HG03060 (cell line): ENCODE data around the gene KRTAP4-7.
"Not testable (repeated sequence)": the region's sequence is repeated elsewhere in the genome, so short reads cannot be mapped to it uniquely, and the experiment has no call there.

Experiments used
- ATAC-seq: cut with Tn5 transposase; IDR thresholded peaks from one replicate; pipeline ENCODE4 v1.9.1; 2021; ENCODE audit warnings: low read depth, moderate number of reproducible peaks; ENCODE audit not compliant: unreplicated experiment

The KRTAP4-7 gene

DNA sequence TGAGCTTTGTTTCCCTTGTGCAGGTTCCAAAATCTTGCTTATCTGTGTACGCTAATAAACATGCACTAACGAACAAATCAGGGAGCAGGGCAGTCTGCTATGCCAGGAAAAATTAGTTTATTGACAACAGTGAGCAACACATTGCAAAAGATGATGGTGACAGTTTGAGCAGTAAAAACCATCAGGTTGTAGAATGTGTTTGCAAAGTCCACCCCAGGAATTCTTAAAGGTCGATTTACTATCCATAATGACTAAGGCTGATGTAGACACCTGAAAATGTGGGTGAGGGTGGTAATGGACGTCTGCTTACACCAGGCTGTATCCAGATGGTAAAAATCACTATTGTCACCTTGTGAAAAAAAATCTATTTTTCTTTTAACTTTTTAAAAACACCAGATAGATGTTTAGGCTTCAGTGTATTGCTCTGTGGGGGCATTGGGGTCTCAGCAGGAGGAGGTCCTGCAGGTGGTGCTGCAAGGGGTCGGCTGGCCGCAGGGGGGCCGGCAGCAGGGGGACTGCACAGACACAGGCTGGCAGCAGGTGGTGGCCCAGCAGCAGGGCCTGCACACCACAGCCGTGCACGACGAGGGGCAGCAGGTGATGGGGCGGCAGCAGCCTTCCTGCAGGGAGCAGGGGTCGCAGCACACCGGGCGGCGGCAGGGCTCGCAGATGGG is 18.8 kb upstream of the KRTAP4-7 start:
- not testable (repeated sequence) for ATAC-seq

DNA sequence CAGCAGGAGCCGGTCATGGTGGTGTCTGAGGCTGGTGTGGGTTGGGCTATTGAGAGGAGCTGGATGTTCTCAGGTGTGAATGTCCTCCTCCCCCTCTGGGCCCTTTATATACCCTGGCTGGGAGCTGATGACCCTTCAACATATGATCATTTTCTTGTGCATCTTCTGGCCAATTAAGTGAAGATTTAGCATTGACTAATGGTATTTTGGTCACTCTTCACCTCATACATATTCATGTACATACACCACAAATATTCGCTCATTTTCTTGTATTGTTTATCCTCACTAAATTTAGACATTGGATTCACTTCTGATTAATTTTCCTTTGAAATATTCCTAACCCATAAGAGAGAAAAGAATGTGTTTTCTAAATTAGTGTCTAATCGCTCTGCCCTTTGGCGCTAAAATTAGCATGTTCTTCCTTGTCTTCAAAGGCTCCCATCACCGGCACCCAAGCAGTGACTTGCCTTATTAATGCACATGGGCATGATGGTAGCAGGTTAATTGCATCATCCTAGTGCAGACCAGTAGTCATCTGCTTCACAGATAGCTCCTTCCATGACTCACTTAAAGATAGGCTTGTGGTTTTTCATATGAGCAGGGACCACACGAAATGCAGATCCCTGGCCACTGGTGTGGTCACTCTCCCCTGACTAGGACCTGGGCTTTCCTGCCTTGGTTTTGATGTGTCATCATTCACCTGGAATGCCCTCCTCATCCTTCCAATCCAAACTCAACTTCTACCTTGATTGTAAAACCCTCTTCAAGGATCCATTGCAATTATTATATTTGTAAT is 17.9 kb upstream of the KRTAP4-7 start, which contains the start of gene KRTAP2-4:
Gene KRTAP2-4, minus strand, starts transcription at position 51 of the 796 bp plus-strand sequence. Its CDS starts 34 bp downstream, at position 17.
- ATAC-seq = no peak

DNA sequence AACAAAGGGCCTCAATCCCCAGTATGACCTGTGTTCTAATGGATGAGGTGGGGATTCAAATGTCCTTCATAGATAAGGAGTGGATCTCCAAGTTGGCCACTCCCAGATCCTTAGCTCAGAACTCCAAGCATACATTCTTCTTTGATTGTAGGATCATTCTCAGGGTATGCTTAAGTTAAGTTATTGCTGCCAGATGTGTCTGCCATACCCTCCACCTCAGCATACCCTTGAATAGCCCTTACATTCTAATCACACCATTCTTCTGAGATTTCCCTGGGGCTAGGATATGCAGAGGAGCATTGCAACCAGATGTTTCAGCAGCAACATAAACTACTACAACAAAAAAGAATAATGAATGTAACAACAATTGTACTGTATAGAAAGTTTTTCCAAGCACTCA is 16.7 kb upstream of the KRTAP4-7 start:
- no peak for ATAC-seq

DNA sequence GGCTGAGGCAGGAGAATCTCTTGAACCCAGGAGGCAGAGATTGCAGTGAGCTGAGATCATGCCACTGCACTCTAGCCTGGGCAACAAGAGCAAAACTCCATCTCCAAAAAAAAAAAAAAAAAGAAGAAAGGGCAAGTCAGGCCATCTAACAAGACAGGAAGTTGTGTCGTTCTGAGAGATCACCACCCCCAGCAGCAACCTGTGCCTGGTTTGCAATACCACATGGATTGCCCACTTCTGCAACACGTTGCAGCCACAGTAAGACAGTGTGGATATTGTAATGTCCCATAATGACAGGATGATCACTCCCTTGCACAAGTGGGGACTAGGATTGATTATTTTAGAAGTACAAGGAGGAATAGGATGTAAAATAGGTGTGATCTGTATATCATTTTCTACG is 14.9 kb upstream of the KRTAP4-7 start:
- ATAC-seq = no peak

DNA sequence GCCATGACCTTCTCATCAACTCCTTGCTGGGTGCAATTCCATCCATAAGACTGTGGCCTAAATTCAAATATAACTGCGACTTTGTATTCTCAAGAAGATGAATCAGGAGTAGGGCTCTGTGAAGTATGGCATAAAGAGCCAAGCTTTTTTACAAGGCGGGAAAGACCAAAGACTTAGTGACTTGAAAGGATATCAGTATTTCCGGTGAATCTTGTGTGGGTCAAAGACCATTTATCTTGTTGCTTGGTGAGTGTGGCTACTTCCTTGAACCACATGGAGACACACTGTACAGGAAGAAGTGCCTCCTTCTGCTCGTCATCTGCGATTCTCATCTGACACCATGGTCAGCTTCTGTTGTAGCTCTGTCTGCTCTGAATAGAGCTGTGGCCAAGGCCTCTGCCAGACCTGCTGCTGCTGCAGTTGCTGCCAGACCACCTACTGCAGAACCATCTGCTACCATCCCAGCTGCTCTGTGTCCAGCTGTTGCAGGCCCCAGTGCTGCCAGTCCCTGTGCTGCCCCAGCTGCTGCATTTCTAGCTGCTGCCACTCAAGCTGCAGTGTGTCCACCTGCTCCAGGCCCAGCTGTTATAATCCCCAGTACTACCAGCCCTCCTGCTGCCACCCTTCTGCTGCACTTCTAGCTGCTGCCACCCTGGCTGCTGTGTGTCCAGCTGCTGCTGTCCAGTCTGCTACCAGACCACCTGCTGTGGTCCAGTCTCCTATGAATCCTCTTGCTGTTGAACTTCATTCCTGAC is 12.2 kb upstream of the KRTAP4-7 start:
- no peak for ATAC-seq

DNA sequence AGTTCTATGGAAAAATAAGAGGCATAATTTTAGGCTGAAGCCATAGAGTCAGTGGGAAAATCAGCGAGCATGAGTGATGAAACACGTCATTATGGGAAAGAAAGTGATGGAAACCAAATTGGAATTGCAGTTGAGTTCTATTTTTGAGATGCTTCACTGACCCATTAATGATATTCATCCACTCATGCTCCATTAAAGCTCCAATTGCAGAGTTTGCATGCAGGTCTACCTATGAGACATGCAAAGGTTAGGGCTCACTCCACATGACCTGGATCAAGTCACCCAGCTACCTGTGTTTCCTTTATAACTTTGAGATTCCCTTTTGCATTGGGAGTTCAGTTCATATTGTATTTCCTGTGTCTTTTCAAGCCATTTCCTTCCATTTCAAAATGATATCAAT is 10.3 kb upstream of the KRTAP4-7 start:
- ATAC-seq = no peak

DNA sequence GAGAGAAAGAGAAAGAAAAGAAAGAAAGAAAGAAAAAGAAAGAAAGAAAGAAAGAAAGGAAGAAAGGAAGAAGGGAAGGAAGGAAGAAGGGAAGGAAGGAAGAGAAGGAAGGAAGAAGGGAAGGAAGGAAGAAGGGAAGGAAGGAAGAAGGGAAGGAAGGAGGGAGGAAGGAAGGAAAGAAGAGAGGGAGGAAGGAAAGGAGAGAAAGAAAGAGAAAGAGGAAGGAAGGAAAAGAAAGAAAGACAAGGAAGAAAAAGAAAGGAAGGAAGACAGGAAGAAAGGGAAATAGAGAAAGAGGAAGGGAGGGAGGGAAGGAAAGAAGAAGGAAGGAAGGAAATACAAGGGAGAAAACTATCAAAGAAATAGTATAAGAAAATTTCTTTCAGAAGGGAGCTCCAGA is 7.2 kb upstream of the KRTAP4-7 start:
- ATAC-seq = no peak

DNA sequence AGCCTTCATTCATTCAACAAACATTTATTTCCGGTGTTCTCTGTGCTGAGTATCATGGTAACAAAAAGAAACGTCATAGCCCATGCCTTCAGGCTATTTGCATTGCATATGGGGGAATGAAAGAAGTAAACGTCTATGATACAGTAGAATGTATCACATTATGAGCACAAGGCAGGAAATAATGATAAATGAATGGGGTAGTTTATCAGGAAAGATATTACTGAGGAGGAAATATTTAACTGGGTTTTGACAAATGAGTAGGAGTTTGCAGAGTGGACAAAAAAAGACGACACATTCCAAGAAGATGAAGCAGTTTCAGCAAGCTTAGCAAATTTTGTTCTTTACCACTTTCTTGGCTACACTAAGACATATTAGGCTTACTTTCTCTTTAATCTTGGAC is 1.3 kb upstream of the KRTAP4-7 start:
- no peak for ATAC-seq

DNA sequence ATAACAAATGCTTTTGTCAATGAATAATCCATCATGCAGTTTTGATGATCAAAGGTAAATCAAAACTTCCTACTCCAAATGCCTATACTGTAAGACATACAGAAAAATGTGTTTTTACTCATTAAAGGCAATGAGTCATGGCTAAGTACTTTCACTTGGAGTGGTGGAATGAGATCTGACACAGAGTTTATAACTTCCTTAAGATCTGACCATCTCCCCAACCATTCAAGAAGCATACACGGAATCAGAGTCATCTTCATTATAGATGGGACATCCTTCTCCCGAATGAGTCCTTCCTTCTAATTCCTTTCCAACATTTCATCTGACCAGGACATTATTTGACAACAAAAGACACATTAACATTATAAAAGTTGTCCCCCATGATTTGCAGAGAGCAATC is 523 bp upstream of the KRTAP4-7 start:
- not testable (repeated sequence) for ATAC-seq

DNA sequence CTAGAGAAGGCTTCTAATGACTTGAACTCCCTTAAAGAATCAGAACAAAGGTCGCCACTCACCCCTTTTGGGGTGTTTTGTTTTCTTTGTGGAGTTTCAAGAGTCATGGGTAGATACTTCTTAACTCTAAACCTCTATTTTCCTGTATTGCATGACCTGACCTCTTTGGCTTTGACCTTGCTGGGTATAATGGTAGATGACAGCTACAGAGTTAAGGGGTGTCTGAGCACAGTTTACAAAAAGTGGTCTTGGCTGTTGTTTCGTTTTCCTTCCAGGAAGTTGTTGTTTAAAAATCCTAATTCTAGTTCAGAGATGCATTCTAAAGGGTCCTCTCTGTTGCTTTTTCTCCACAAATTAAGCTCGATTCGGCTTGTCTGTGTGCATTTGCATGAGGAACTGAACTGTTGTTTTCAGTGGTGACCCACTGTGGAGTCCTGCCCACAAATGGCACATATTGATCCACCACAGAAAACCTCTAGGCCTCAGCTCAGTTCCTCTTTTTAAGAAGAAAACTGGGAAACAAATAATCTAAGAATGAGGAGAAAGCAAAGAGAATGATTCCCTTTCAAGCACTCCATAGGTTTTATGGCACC is 4.9 kb downstream of the KRTAP4-7 start:
- not testable (repeated sequence) for ATAC-seq

DNA sequence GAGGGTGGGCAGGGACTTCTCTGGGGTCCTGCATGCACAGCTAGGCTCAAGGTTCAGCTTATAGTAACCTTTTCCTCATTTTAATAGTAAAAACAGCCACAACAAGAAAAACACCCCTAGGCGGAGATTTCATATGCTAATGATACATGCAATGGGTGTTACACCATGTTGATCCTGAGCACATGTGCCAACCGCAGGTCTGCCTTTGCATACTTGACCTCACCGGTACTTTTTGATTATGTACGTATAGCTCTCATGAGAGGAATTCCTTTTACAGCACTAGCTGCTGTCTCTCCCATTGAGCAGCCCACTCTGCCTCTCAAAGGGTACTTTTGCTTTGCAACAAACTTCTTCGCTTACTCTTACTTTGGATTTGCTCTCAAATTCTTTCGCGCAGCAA is 12.1 kb downstream of the KRTAP4-7 start:
- ATAC-seq = no peak

DNA sequence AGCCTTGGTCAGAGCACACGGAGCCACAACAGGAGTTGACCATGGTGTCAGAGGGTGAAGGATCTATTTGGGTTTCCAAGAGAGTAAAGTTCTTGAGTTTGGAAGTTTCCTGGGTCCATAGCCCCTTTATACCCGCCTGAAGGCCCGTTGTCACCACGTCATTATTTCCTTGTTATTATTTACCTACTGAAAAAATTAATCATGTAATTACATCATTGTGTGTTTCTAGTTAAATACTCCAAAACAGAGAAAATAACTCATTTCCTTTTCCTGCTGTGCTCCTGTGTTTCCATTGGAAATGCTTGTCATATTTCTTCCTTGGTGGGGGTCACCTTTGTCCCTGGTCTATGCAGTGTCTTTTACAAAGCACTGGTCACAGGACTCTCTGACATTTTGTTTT is 14.1 kb downstream of the KRTAP4-7 start, which contains the start of gene KRTAP4-8:
Gene KRTAP4-8, minus strand, starts transcription at position 101 of the 400 bp plus-strand sequence. Its CDS starts 58 bp downstream, at position 43.
- no peak for ATAC-seq

DNA sequence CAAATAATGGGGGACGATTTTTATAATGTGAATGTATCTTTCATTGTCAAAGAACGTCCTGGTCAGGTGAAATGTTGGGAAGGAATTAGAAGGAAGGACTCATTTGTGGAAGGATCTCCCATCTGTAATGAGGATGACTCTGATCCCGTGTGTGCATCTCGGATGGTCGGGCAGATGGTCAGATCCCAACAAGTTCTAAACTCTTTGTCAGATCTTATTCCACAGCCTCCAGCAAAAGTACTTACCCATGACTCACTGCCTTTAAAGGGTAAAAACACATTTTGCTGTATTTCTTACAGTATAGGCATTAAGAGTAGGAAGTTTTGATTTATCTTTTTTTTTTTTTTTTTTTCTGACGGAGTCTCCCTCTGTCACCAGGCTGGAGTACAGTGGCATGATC is 14.5 kb downstream of the KRTAP4-7 start:
- ATAC-seq = no peak

DNA sequence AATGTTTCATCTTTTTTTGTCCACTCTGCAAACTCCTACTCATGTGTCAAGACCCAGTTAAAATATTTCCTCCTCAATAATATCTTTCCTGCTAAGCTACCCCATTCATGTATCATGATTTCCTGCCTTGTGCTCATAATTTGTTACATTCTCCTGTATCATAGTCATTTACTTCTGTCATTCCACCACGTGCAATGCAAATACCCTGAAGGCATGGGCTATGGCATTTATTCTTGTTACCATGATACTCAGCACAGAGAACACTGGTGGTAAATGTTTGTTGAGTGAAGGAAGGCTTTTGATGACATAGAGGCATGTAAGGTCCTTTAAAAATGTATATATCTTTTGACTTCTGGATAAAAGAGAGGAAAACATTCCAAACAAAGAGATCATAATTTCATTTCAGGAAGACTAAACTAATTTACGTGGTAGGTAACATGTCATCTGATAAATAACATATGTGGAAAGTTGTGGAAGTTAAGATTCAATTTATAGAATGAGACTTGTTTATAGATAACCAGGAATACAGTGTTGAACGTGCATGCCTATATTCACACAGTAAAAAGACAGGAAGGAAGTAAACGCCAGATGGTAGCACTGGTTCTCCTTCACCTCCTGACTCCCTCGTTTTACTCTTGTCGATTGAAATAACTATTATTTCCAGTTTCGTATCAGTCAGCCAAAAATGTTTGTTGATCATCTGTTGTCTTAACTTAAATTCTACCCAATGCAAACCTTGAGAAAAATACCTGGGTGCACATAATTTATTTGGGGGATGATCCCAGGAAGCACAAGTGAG is 15.9 kb downstream of the KRTAP4-7 start:
- not testable (repeated sequence) for ATAC-seq

DNA sequence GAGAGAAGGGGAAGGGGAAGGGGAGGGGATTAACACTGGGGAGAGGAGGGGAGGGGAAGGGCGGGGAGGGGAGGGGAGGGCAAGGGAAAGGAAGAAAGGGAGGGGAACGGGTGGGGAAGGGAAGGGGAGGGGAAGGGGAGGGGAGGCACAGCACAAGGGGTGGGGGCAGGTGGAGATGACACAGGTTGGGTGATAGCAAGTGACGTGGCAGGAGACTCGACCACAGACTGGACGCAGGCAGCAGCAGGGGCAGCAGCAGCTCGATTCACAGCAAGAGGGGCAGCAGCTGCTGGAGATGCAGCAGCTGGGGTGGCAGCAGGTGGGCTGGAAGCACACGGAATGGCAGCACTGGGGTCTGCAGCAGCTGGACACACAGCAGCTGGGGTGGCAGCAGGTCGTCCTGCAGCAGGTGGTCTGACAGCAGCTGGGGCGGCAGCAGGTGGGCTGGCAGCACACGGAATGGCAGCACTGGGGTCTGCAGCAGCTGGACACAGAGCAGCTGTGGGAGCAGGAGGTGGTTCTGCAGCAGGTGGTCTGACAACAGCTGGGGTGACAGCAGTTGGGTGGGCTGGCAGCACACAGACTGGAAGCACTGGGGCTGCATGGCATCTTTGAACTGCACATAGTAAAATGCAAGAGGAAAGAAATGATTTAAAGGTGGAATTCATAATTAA is 17.8 kb downstream of the KRTAP4-7 start, which contains the start of gene KRTAP4-16:
Gene KRTAP4-16, minus strand, starts transcription at position 624 of the 674 bp plus-strand sequence. Its CDS starts 0 bp downstream, at position 624.
- no peak for ATAC-seq

DNA sequence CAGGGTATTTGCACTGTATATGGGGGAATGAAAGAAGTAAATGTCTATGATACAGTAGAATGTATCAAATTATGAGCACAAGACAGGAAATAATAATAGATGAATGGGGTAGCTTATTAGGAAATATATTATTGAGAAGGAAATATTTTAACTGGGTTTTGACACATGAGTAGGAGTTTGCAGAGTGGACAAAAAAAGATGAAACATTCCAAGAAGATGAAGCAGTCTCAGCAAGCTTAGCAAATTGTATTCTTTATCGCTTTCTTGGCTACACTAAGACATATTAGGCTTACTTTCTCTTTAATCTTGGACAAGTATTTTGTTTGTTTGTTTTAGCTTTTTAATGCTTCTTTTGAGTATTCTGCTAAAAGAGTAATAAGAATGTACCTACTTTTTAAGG is 19.9 kb downstream of the KRTAP4-7 start:
- ATAC-seq = no peak

DNA sequence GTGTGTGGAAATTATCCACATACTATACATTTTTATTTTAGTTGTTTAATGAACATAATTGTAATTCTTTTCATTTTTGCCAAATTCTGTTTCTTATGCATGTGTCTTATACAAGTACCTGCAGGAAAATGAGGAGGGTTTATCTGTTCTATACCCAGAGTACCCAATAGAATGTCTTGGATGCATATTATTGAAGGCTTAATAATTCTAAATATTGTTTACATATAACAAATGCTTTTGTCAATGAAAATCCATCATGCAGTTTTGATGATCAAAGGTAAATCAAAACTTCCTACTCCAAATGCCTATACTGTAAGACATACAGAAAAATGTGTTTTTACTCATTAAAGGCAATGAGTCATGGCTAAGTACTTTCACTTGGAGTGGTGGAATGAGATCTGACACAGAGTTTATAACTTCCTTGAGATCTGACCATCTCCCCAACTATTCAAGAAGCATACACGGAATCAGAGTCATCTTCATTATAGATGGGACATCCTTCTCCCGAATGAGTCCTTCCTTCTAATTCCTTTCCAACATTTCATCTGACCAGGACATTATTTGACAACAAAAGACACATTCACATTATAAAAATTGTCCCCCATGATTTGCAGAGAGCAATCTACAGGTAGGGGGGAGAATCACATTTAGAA is 20.6 kb downstream of the KRTAP4-7 start:
- not testable (repeated sequence) for ATAC-seq

DNA sequence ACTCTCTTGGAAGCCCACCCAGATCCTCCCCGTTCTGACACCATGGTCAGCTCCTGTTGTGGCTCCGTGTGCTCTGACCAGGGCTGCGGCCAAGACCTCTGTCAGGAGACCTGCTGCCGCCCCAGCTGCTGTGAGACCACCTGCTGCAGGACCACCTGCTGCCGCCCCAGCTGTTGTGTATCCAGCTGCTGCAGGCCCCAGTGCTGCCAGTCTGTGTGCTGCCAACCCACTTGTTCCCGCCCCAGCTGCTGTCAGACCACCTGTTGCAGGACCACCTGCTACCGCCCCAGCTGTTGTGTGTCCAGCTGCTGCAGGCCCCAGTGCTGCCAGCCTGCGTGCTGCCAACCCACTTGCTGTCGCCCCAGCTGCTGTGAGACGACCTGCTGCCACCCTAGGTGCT is 21.4 kb downstream of the KRTAP4-7 start, which contains the start of gene KRTAP4-9:
Gene KRTAP4-9, plus strand, starts transcription at position 43 of the 400 bp plus-strand sequence. Its CDS starts 0 bp downstream, at position 43.
- ATAC-seq = not testable (repeated sequence)
